ENCODE results near the gene C1orf53. TPM values are rescaled to one million over a fixed set of nuclear protein-coding genes. Genes with fewer than 3 reads are reported as not detected.

C1orf53 gene
- total and polyA plus RNA-seq, 4 donors, result 2.1 to 4.6 (median 2.7) TPM

DNA sequence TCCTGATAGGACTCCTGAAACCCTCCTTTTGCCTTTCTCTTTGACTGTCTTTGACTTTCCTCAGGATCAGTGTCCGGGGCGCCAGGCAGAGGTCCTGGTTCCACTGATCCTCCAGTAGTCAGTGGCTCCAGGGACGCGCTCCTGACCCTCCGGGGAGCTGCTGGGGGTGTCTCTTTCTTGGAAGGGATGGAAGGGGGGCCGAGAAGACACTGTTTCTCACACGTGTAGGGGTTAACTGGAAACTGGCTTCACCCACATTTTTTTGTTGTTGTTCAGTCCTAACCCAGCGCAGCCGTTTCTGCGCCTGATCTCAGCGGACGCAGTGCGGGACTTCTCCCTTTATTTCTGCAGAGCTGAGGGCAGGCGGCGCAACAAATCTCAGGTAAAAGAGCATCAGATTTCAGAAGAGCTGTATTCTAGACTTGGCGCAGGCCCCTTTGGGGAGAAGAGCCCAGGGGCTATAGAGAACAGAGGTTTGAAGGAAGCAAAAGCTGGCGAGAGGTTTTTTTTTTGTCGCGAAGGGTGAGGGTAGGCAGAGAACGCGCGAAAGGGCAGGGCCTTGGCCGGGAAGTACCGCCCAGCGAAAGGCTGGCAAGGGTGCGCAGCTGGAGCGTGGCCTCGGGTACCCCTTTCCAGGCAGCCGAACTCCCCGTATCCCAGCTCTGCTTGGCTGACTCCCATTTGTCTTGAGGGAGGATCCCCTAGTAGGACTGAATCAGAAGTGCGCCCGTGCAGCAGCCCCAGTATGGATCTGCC lies 10.5 kb downstream of the C1orf53 start:
- peak in 2 of 6 donors; percentile 45 to 47 for DNase-seq (ENCODE audit: low read depth in 4 of 6, low spot score in 6 of 6)
- H3K27me3 ChIP-seq (ENCODE audit: control insufficient read depth, insufficient read depth, low read length), result peaks cover 100% of the 10 kb centered on the region
- 2% methylated on average over 30 of the region's 32 CpGs for WGBS (ENCODE audit: insufficient coverage)
- H3K4me3 ChIP-seq (ENCODE audit: low read depth, low read length), result no peak overlapping the region
- H3K36me3 ChIP-seq (ENCODE audit: control insufficient read depth, insufficient read depth, low read length), result no peaks in the 10 kb centered on the region
- H3K9me3 ChIP-seq (ENCODE audit: control insufficient read depth, insufficient read depth, low read length), result no peaks in the 10 kb centered on the region
- H3K27ac ChIP-seq (ENCODE audit: low read depth, low read length), result no peak overlapping the region
- H3K4me1 ChIP-seq (ENCODE audit: control insufficient read depth, insufficient read depth, low read length), result peaks cover 67% of the 10 kb centered on the region

DNA sequence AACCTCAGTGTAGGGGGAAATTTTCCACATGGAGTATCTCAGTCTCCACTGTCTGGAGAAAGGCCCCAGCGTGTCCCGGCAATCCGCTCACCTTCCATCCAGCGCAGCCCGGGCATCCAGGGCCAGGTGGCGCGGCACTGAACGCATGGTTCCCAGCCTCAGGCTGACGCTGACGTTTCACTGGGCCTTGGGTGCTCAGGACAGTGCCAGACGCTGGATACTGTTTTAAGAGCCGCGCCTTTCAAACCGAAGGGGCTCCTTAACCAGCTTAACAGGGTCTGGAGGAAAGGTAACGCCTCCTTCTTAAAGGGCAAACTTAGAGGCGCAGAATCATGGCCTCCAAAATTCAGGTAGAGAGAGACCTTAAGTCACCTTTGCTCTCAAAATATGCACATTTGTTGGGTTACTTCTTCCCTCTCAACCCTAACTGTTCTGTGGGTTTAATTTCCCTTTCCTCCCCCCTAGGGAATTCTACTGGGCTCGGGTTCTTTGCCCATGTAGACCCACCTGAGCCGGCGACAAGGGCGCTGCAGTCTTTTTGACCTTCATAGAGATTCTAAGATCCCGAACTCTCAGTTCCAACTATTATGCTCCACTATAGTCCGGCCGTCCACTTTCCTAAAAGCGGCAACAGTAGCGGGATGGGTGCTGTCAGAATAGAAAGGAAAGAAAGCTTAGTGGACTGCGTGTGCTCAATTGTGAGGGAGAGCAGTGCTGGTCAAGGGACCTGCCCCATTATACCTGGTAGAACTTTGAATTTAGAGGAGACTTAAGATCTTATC lies 11.3 kb downstream of the C1orf53 start:
- WGBS (ENCODE audit: insufficient coverage), result 2% methylated on average over 21 of the region's 26 CpGs
- Histone ChIP-seq H3K27ac (ENCODE audit: low read depth, low read length) (no peak overlapping the region), H3K4me1 (ENCODE audit: control insufficient read depth, insufficient read depth, low read length) (peaks cover 72% of the 10 kb centered on the region), H3K27me3 (ENCODE audit: control insufficient read depth, insufficient read depth, low read length) (peaks cover 100% of the 10 kb centered on the region), H3K9me3 (ENCODE audit: control insufficient read depth, insufficient read depth, low read length) (no peaks in the 10 kb centered on the region), H3K4me3 (ENCODE audit: low read depth, low read length) (no peak overlapping the region), H3K36me3 (ENCODE audit: control insufficient read depth, insufficient read depth, low read length) (no peaks in the 10 kb centered on the region)
- peak in 1 of 6 donors; percentile 9 for DNase-seq (ENCODE audit: low read depth in 4 of 6, low spot score in 6 of 6)

DNA sequence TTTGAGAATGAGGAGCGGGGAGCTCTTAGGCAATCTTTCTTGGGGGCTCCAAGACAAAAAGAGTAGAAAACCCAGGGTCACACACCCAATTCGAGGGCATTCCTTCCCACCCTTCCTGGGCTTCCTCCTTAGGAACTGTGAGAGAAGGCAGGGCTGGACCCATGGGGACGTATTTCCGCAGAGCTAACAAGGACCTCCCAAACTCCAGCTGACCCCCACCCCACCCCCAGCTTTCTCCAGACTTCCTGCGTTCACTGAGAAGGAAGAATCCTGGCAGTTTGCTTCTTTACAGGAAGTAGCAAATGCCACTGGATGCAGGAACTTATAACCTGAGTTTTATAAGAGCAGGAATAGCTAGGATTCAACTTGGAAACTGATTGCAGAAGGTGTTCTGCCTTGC lies 12.1 kb downstream of the C1orf53 start:
- Histone ChIP-seq H3K27me3 (ENCODE audit: control insufficient read depth, insufficient read depth, low read length) (peaks cover 100% of the 10 kb centered on the region), H3K4me1 (ENCODE audit: control insufficient read depth, insufficient read depth, low read length) (peaks cover 71% of the 10 kb centered on the region), H3K9me3 (ENCODE audit: control insufficient read depth, insufficient read depth, low read length) (no peaks in the 10 kb centered on the region), H3K27ac (ENCODE audit: low read depth, low read length) (no peak overlapping the region), H3K36me3 (ENCODE audit: control insufficient read depth, insufficient read depth, low read length) (no peaks in the 10 kb centered on the region), H3K4me3 (ENCODE audit: low read depth, low read length) (no peak overlapping the region)
- no peak for DNase-seq (ENCODE audit: low read depth in 4 of 6, low spot score in 6 of 6)
- WGBS (ENCODE audit: insufficient coverage), result 7% methylated on average over 3 of the region's 5 CpGs

DNA sequence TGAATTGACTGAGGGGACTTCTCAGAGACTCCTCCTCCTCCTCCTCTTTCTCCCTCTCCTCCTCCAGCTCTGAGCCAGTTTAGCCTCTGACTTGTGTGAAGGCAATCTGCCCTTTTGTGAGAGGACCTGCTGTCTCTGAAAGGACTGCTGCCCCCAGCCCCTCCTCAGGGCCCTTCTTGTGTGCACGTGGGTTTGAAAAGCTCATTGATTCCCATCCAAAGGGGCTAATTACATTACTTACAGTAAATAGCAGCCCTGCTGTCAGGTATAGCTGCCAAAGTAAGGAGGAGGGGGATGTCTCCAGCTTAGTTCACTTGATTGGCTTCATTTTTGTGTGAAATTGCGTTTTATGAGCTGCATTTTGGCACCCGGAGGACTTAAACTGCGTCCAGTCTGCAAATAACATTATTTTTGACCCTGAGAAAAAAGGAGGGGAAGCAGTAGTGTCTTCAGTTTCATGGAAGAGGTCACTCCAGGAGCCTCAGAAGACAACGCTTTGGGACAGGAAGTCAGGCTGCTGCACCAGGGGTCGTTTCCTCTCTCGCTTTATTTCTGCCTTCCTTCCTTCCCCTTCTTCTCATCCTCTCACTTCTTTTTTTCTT lies 12.9 kb downstream of the C1orf53 start:
- Histone ChIP-seq H3K9me3 (ENCODE audit: control insufficient read depth, insufficient read depth, low read length) (no peaks in the 10 kb centered on the region), H3K4me1 (ENCODE audit: control insufficient read depth, insufficient read depth, low read length) (peaks cover 72% of the 10 kb centered on the region), H3K36me3 (ENCODE audit: control insufficient read depth, insufficient read depth, low read length) (no peaks in the 10 kb centered on the region), H3K4me3 (ENCODE audit: low read depth, low read length) (peak overlapping the region; percentile 9), H3K27me3 (ENCODE audit: control insufficient read depth, insufficient read depth, low read length) (peaks cover 100% of the 10 kb centered on the region), H3K27ac (ENCODE audit: low read depth, low read length) (no peak overlapping the region)
- DNase-seq (ENCODE audit: low read depth in 4 of 6, low spot score in 6 of 6), result peak in 2 of 6 donors; percentile 29 to 68
- 3% methylated on average over 6 of the region's 7 CpGs for WGBS (ENCODE audit: insufficient coverage)

DNA sequence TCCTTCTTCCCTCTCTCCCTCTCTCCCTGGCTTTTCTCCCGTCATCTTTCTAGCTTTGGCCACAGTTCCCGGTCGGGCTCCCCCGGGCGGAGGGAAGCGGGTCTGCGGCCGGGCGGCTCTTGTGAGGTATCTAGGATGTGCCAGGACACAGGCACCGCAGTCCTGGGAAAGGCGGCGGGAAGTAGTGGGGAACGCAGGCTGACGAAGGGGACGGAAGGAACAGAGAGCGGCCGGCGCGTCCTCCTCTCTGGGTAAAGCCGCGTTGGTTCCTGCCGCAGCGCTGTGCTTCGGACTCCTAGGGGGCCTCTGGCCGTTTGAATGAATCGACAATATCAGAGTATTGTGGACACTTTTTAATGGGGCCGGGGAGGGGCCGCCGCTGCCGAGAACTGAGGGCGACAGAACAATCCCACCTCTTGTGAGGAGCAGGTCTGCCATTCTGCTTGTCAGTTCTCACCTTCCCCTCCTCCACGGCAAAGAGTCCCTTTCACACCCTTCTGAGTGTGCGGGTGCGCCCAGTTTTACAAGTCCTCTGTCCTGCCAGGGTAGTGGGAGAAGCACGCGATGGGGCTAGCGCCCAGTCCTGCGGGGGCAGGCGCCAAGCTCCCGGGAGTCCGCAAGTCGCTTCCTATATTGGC lies 13.6 kb downstream of the C1orf53 start:
- Histone ChIP-seq H3K4me3 (ENCODE audit: low read depth, low read length) (peak overlapping the region; percentile 9), H3K9me3 (ENCODE audit: control insufficient read depth, insufficient read depth, low read length) (no peaks in the 10 kb centered on the region), H3K27me3 (ENCODE audit: control insufficient read depth, insufficient read depth, low read length) (peaks cover 100% of the 10 kb centered on the region), H3K4me1 (ENCODE audit: control insufficient read depth, insufficient read depth, low read length) (peaks cover 68% of the 10 kb centered on the region), H3K36me3 (ENCODE audit: control insufficient read depth, insufficient read depth, low read length) (no peaks in the 10 kb centered on the region), H3K27ac (ENCODE audit: low read depth, low read length) (no peak overlapping the region)
- under 1% methylated on average over 41 of the region's 42 CpGs for WGBS (ENCODE audit: insufficient coverage)
- DNase-seq (ENCODE audit: low read depth in 4 of 6, low spot score in 6 of 6), result peak in 2 of 6 donors; percentile 72 to 86

DNA sequence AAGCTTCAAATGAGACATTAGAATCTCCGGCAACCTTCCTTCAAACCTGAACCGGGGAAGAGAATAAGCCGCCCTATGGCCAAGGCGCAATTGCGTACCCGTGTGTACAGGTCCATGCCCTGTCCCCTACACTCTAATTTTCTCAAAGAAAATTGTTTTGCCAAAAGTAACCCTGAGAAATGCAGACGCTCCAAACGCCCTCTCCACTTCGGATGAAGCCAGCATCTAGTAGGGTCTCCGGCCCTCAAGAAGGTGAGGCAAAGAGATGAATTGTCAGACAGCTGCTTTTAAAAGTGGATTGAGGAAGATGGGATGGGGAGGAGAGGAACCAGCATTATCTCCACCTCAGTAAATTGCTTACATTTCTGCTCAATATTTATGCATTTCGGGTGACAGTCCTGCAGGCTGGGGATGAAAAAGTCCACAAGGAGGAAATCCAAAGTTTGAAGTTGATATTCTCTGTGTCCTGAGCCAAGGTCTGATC lies 14.1 kb downstream of the C1orf53 start:
- no peaks in the 10 kb centered on the region for H3K36me3 ChIP-seq (ENCODE audit: control insufficient read depth, insufficient read depth, low read length)
- no peaks in the 10 kb centered on the region for H3K9me3 ChIP-seq (ENCODE audit: control insufficient read depth, insufficient read depth, low read length)
- peaks cover 68% of the 10 kb centered on the region for H3K4me1 ChIP-seq (ENCODE audit: control insufficient read depth, insufficient read depth, low read length)
- H3K27ac ChIP-seq (ENCODE audit: low read depth, low read length), result no peak overlapping the region
- H3K27me3 ChIP-seq (ENCODE audit: control insufficient read depth, insufficient read depth, low read length), result peaks cover 100% of the 10 kb centered on the region
- no peak overlapping the region for H3K4me3 ChIP-seq (ENCODE audit: low read depth, low read length)
- DNase-seq (ENCODE audit: low read depth in 4 of 6, low spot score in 6 of 6), result no peak
- 0% methylated on average over 1 of the region's 11 CpGs for WGBS (ENCODE audit: insufficient coverage)

DNA sequence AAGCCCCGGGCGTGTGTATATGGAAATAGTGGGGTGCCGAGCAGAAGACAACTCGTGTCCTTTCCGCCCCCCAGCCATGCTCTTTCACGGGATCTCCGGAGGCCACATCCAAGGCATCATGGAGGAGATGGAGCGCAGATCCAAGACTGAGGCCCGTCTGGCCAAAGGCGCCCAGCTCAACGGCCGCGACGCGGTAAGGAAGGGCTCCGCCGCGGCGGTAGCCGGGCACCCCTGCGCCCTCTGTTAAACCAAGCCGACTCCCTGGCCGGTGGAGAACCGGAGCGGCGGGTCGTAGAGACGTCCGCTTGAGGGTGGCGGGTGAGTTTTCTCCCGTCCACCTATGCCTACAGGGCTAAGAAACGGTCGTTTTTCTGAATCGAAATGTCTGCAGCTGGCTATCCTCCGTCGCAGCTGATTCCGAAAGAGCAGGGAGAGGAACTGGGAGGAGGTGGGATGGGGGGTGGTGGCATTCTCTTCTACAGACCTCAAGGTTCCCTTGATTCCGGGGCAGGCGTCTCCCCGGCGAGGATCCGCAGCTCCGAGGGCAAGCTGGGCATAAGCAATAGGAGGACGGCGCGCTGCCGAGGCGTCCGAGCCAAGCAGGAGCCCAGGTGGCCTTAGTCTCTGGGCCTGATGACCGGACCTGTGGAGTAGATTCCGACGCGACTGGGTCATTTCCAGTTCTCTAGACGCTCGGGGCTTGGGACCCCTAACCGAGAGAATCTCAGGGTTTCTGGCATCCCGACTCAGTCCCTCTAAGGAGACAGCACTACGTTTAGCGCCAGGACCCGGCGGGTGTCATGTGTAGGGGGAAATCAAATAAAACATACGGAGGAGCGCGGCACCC lies 15.6 kb downstream of the C1orf53 start:
- H3K27ac ChIP-seq (ENCODE audit: low read depth, low read length), result no peak overlapping the region
- no peaks in the 10 kb centered on the region for H3K9me3 ChIP-seq (ENCODE audit: control insufficient read depth, insufficient read depth, low read length)
- peaks cover 100% of the 10 kb centered on the region for H3K27me3 ChIP-seq (ENCODE audit: control insufficient read depth, insufficient read depth, low read length)
- no peaks in the 10 kb centered on the region for H3K36me3 ChIP-seq (ENCODE audit: control insufficient read depth, insufficient read depth, low read length)
- peak in 2 of 6 donors; percentile 56 to 69 for DNase-seq (ENCODE audit: low read depth in 4 of 6, low spot score in 6 of 6)
- under 1% methylated on average over 57 of the region's 64 CpGs for WGBS (ENCODE audit: insufficient coverage)
- peak overlapping the region; percentile 9 for H3K4me3 ChIP-seq (ENCODE audit: low read depth, low read length)
- H3K4me1 ChIP-seq (ENCODE audit: control insufficient read depth, insufficient read depth, low read length), result peaks cover 54% of the 10 kb centered on the region

DNA sequence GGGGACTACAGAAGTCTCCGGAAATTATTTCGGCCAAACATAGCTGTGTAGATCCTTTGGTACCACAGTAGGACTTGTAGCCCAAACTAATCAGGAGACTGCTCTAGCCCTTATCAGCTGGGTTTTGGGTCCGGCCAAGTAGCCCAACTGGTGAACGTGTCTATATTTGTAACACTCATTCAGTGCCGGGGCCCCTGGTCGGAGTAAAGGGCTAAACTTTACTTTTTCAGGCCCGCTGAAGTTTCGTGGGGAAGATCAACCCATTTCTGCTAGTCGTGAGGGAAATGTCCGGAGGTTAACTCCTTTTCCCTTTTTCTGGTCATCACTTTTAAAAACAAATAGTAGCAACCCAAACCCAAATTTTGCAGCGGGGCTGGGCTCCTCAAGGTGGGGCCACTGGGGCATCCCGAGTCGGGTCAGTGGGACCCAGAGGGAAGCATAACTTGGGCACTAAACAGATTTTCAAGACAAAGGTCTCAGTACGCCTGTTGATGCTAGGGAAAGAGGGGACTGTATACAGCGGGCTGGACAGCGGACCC lies 16.4 kb downstream of the C1orf53 start:
- DNase-seq (ENCODE audit: low read depth in 4 of 6, low spot score in 6 of 6), result peak in 2 of 6 donors; percentile 24 to 46
- Histone ChIP-seq H3K4me3 (ENCODE audit: low read depth, low read length) (no peak overlapping the region), H3K27me3 (ENCODE audit: control insufficient read depth, insufficient read depth, low read length) (peaks cover 96% of the 10 kb centered on the region), H3K27ac (ENCODE audit: low read depth, low read length) (no peak overlapping the region), H3K4me1 (ENCODE audit: control insufficient read depth, insufficient read depth, low read length) (peaks cover 48% of the 10 kb centered on the region), H3K36me3 (ENCODE audit: control insufficient read depth, insufficient read depth, low read length) (no peaks in the 10 kb centered on the region), H3K9me3 (ENCODE audit: control insufficient read depth, insufficient read depth, low read length) (no peaks in the 10 kb centered on the region)
- 0% methylated on average over 10 of the region's 16 CpGs for WGBS (ENCODE audit: insufficient coverage)
